C4-2B (cell line): ENCODE results near the gene TBC1D4.

Experiments used
- CTCF ChIP-seq: fragments of 450-650 bp; conservative IDR thresholded peaks from 2 replicates; pipeline ENCODE4 v1.5.1; 2017; ENCODE audit warnings: mild to moderate bottlenecking
- ZFX ChIP-seq: fragments of 450-650 bp; IDR thresholded peaks from 2 replicates; pipeline ENCODE4 v1.6.1; 2017

GRCh38 chr13:75368167-75368566 is 113.8 kb downstream of the TBC1D4 start:
- TF ChIP-seq CTCF: no peak
- TF ChIP-seq ZFX: no peak
